PC-3 (cell line): ENCODE measurements around the gene EWSR1. TPM values are rescaled to one million over a fixed set of nuclear protein-coding genes. Genes with fewer than 3 reads are reported as not detected.

Source experiments
- ATAC-seq: fragments of 200-7000 bp; cut with Tn5 transposase; 2 replicates; pipeline ENCODE4 v1.9.1; 2020; ENCODE audit warnings: mild to moderate bottlenecking, moderate library complexity
- BruUV-seq: library from RNA; stranded (reverse); fragments of 400-500 nt; replicated peaks from 2 replicates; lab custom pipeline; 2021; lab: Mats Ljungman, UMichigan
- CTCF ChIA-PET: fragments of 300-600 bp; sonication (Branson Sonifier 250); formaldehyde crosslinking; loops from one replicate; lab custom pipeline; 2022; ENCODE audit warnings: antibody characterized with exemption; lab: Charles Lee
- POLR2A ChIA-PET: fragments of 300-600 bp; sonication (Branson Sonifier 250); formaldehyde crosslinking; loops from one replicate; lab custom pipeline; 2022; ENCODE audit warnings: antibody characterized with exemption; ENCODE audit not compliant: unreplicated experiment; lab: Charles Lee
- DNase-seq: peaks from one replicate; pipeline ENCODE4 v3.0.0-alpha.2; 2015
- H2AFZ ChIP-seq: fragments of 300-600 bp; sonication (generic); 2 replicates; pipeline ENCODE4 v1.6.0; 2016; ENCODE audit warnings: antibody characterized with exemption, low read length
- H3F3A ChIP-seq: fragments of 300-600 bp; sonication (generic); one replicate; pipeline ENCODE4 v1.6.0; 2017; ENCODE audit warnings: antibody characterized with exemption, low read length, control low read depth, mild to moderate bottlenecking; ENCODE audit not compliant: unreplicated experiment
- H3K27ac ChIP-seq: fragments of 300-600 bp; sonication (generic); 2 replicates; pipeline ENCODE4 v1.5.1; 2016; ENCODE audit warnings: mild to moderate bottlenecking, low read length
- H3K27me3 ChIP-seq: fragments of 300-600 bp; sonication (generic); 2 replicates; pipeline ENCODE4 v1.6.1; 2016; ENCODE audit warnings: low read length, mixed read lengths
- H3K36me3 ChIP-seq: fragments of 300-600 bp; sonication (generic); 2 replicates; pipeline ENCODE4 v1.6.1; 2016; ENCODE audit warnings: low read depth, mixed run types, low read length, mixed read lengths
- H3K4me1 ChIP-seq: fragments of 300-600 bp; sonication (generic); 2 replicates; pipeline ENCODE4 v1.5.1; 2016; ENCODE audit warnings: low read length; ENCODE audit not compliant: insufficient read depth
- H3K4me2 ChIP-seq: fragments of 300-600 bp; sonication (generic); 2 replicates; pipeline ENCODE4 v1.6.0; 2016; ENCODE audit warnings: low read length
- H3K4me3 ChIP-seq: fragments of 300-600 bp; sonication (generic); 2 replicates; pipeline ENCODE4 v1.5.1; 2016; ENCODE audit warnings: mild to moderate bottlenecking, low read length, mixed read lengths
- H3K79me2 ChIP-seq: fragments of 300-600 bp; sonication (generic); 2 replicates; pipeline ENCODE4 v1.6.1; 2017; ENCODE audit warnings: low read length, mixed read lengths
- H3K9ac ChIP-seq: fragments of 300-600 bp; sonication (generic); 2 replicates; pipeline ENCODE4 v1.6.0; 2016; ENCODE audit warnings: mild to moderate bottlenecking, low read length
- H3K9me2 ChIP-seq: fragments of 300-600 bp; sonication (generic); replicated peaks from 2 replicates; pipeline ENCODE4 v1.6.1; 2016; ENCODE audit warnings: mixed run types, low read length, mixed read lengths
- H3K9me3 ChIP-seq: fragments of 300-600 bp; sonication (generic); 2 replicates; pipeline ENCODE4 v1.6.1; 2016; ENCODE audit warnings: low read length, mixed read lengths
- H4K20me1 ChIP-seq: fragments of 300-600 bp; sonication (generic); 2 replicates; pipeline ENCODE4 v1.6.1; 2016; ENCODE audit warnings: low read length, mixed read lengths
- EZH2 ChIP-seq: fragments of 300-600 bp; sonication (generic); IDR thresholded peaks from one replicate; pipeline ENCODE4 v1.6.1; 2017; ENCODE audit warnings: antibody characterized with exemption, mild to moderate bottlenecking, low read length; ENCODE audit not compliant: unreplicated experiment
- EZH2phosphoT487 ChIP-seq: fragments of 300-600 bp; sonication (generic); IDR thresholded peaks from 2 replicates; pipeline ENCODE4 v1.6.1; 2018; ENCODE audit warnings: mild to moderate bottlenecking, antibody characterized with exemption, low read length, borderline replicate concordance
- intact Hi-C: fragments of 100-400 bp; cut with micrococcal nuclease; formaldehyde crosslinking; loops from 2 replicates; pipeline ENCODE4 v1.9.0; 2023
- total RNA-seq: library from RNA; depleted of rRNA; stranded (reverse); fragments of >200 nt; gene quantifications from 2 replicates; pipeline ENCODE4 v1.2.3, GENCODE V29; 2014
- TF ChIP-seq, protein P1 (sequence below): fragments of 300-600 bp; sonication (generic); conservative IDR thresholded peaks from 2 replicates; pipeline ENCODE4 v1.5.1; 2017; ENCODE audit warnings: antibody characterized with exemption, low read depth, mild to moderate bottlenecking, low read length

Gene EWSR1
- total RNA-seq, 1 experiment from 2014 or later = 288 TPM

DNA sequence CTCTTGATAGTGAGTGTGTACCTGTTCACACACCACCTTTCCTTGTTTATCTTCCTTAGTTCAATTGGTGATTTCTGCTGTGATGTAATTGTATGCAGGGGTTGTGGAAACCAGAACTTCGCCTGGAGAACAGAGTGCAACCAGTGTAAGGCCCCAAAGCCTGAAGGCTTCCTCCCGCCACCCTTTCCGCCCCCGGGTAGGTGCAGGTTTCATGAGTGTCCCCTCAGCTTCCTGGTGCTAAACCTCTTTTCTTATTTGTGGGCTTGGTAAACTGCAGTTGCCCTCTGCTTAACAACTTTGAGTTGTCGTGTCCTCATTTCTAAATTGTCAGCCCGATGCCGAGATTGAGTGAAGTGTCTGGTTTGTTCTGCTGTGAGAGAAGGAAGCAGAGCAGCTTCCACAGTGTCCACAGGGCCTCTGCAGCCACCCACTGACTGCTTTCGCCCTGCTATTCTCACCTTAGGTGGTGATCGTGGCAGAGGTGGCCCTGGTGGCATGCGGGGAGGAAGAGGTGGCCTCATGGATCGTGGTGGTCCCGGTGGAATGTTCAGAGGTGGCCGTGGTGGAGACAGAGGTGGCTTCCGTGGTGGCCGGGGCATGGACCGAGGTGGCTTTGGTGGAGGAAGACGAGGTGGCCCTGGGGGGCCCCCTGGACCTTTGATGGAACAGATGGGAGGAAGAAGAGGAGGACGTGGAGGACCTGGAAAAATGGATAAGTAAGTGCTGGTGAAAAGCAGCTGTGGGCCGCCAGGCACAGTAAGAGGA, 31.2 kb downstream of the EWSR1 start:
- Histone ChIP-seq H3K4me2 (no peak overlapping the region), H2AFZ (no peak overlapping the region), H3K79me2 (no peaks in the 10 kb centered on the region), H4K20me1 (0 out of 2 replicates have a peak, but pooled peaks cover 4% of the 10 kb centered on the region), H3K9me3 (no peaks in the 10 kb centered on the region), H3F3A (peaks cover 6% of the 10 kb centered on the region), H3K36me3 (peaks cover 52% of the 10 kb centered on the region), H3K27me3 (no peaks in the 10 kb centered on the region), H3K9ac (no peak overlapping the region), H3K4me3 (no peak overlapping the region), H3K9me2 (no peaks in the 10 kb centered on the region), H3K27ac (no peak overlapping the region), H3K4me1 (no peaks in the 10 kb centered on the region)
- TF ChIP-seq EZH2 = no peak
- TF ChIP-seq, protein P1, sequence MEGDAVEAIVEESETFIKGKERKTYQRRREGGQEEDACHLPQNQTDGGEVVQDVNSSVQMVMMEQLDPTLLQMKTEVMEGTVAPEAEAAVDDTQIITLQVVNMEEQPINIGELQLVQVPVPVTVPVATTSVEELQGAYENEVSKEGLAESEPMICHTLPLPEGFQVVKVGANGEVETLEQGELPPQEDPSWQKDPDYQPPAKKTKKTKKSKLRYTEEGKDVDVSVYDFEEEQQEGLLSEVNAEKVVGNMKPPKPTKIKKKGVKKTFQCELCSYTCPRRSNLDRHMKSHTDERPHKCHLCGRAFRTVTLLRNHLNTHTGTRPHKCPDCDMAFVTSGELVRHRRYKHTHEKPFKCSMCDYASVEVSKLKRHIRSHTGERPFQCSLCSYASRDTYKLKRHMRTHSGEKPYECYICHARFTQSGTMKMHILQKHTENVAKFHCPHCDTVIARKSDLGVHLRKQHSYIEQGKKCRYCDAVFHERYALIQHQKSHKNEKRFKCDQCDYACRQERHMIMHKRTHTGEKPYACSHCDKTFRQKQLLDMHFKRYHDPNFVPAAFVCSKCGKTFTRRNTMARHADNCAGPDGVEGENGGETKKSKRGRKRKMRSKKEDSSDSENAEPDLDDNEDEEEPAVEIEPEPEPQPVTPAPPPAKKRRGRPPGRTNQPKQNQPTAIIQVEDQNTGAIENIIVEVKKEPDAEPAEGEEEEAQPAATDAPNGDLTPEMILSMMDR = no peak
- TF ChIP-seq EZH2phosphoT487 = no peak
- no peak for DNase-seq
- intact Hi-C loops = no loop called here
- BruUV-seq = no TSS peak
- CTCF ChIA-PET = interaction anchor here (0.6 kb wide), 1 partner anchor 266 kb away, joined by 3 read pairs; no protein-coding TSS in a partner anchor
- POLR2A ChIA-PET = interaction anchor here (0.7 kb wide), 1 partner anchor 12 kb away, joined by 3 read pairs; no protein-coding TSS in a partner anchor
- ATAC-seq = no peak

DNA sequence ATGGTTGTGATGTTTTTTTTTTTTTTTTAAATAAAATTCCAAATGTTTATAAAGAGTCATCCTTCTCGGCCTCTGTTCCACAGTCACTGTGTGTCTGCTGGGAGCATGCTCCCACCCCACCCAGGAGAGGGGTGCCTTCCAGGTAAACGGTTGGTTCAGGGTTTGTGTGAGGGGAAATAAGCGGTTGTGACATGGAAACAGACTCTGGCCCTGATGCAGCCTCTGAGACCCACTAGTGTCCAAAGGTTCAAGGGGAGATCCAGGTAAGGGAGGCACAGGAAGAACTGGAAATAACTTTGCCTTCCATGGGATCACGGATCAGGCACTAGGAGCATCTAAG, 32.4 kb downstream of the EWSR1 start:
- no peaks in the 10 kb centered on the region for H3K9me2 ChIP-seq
- H3K27me3 ChIP-seq = no peaks in the 10 kb centered on the region
- H4K20me1 ChIP-seq = 0 out of 2 replicates have a peak, but pooled peaks cover 4% of the 10 kb centered on the region
- BruUV-seq = no TSS peak
- ChIA-PET POLR2A (no interaction called here), CTCF (no interaction called here)
- no peak overlapping the region for H3K27ac ChIP-seq
- H2AFZ ChIP-seq = no peak overlapping the region
- TF ChIP-seq EZH2 (no peak), EZH2phosphoT487 (no peak)
- TF ChIP-seq, protein P1 = no peak
- intact Hi-C loops = no loop called here
- no peak overlapping the region for H3K9ac ChIP-seq
- no peaks in the 10 kb centered on the region for H3K4me1 ChIP-seq
- peaks cover 42% of the 10 kb centered on the region for H3K36me3 ChIP-seq
- ATAC-seq (no peak), DNase-seq (no peak)
- no peak overlapping the region for H3K4me2 ChIP-seq
- H3K4me3 ChIP-seq = no peak overlapping the region
- H3F3A ChIP-seq = peaks cover 6% of the 10 kb centered on the region
- H3K79me2 ChIP-seq = no peaks in the 10 kb centered on the region
- no peaks in the 10 kb centered on the region for H3K9me3 ChIP-seq
